Stimulated activated CD8-positive, alpha-beta memory T cell treated with anti-CD3 and anti-CD28 coated beads, Interleukin-7, amount 100 ng/mL, for 1 hour (primary cell): ENCODE data around the gene XYLT2.
"Not testable (repeated sequence)": the region's sequence is repeated elsewhere in the genome, so short reads cannot be mapped to it uniquely, and the experiment has no call there.

Experiments
- DNase-seq, 2 donors: peaks; one replicate each; pipeline ENCODE4 v3.0.0-alpha.2; 2020; ENCODE audit warnings: low read depth in 2 of 2

XYLT2 gene

DNA sequence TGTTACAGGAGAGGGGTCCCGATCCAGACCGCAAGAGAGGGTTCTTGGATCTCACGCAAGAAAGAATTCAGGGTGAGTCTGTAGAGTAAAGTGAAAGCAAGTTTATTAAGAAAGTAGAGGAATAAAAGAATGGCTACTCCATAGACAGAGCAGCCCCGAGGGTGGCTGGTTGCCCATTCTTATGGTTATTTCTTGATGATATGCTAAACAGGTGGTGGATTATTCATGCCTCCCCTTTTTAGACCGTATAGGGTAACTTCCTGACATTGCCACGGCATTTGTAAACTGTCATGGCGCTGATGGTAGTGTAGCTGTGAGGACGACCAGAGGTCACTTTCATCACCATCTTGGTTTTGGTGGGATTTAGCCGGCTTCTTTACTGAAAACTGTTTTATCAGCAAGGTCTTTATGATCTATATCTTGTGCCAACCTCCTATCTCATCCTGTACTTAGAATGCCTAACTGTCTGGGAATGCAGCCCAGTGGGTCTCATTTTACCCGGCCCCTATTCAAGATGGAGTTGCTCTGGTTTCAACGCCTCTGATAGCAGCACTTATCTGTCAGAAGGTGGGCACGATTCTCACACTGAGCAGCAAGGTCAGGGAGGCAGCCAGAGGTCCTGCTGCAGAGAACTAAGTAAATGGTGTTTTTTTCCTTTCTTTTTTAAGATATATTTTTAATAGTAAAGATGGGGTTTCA lies 26.5 kb upstream of the XYLT2 start:
- DNase-seq, result no peak

DNA sequence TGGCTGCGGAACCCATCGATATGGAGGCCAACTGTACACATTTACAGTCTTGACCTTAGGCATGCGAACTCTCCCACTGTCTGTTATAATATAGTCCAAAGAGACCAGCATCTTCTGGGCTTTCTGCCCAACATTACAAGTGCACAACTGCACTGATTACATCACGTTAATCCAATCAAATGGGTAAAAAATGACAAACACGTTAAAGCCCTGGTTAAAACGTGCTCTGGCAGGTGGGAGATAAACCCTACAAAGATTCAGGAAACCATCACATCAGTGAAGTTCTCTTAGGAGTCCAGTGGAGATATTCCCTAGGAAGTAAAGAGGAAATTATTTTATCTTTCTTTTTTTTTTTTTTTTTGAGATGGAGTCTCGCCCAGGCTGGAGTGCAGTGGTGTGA lies 23.7 kb upstream of the XYLT2 start:
- no peak for DNase-seq

DNA sequence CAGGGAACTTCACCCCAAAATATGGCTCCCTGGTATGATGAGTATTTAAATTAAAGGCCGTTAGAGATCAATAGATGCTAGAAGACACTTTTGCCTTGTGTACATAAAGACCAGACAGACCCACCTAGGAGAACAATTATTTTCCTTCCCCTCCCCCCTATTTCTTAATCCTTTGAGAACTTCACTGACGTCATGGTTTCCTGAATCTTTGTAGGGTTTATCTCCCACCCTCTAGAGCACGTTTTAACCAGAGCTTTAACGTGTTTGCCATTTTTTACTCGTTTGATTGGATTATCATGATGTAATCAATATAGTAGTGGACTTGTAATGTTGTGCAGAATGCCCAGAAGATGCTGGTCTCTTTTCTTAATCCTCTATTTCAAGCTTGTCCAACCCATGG lies 22.9 kb upstream of the XYLT2 start:
- no peak for DNase-seq

DNA sequence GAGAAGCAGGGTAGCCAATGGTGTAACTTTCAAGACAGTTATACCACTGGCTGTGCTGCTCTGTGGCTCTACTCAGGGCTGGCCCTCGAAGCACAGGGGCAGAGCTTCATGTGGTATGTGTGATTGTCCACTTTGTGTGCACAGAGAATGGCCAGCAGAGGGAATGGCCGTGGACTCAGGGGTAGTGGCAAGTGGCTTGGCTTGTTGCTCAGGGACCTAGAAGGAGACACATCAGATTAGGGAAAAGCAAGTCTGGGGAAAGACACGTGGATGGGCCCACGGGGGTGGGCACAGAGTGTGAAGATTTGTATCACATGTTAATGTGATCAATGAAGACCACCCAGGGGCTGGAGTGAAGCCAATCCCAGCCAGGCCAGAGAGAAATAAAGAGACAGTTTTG lies 20.0 kb upstream of the XYLT2 start:
- DNase-seq, result no peak

DNA sequence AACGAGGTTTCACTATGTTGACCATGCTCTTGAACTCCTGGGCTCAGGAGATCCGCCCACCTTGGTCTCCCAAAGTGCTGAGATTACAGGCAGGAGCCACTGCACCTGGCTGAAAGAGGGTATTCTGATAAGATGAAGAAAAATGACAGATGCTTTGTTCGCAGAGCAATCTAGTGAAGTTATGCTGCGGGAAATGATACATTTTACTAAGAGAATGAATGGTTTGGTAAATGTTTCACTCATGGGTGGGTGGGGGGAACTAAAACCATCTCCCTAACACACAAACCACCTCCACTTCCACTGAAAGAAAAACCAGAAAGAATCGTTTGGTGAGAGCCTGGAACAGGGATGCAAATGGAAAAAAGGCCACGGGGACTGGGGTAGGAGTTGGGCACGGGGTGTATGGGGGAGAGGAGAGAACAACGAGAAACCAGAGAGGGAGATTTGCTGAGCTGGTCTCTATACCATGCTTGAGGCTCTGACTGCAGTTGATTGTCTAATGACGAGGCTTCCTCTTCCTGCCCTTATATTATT lies 19.0 kb upstream of the XYLT2 start:
- no peak for DNase-seq

DNA sequence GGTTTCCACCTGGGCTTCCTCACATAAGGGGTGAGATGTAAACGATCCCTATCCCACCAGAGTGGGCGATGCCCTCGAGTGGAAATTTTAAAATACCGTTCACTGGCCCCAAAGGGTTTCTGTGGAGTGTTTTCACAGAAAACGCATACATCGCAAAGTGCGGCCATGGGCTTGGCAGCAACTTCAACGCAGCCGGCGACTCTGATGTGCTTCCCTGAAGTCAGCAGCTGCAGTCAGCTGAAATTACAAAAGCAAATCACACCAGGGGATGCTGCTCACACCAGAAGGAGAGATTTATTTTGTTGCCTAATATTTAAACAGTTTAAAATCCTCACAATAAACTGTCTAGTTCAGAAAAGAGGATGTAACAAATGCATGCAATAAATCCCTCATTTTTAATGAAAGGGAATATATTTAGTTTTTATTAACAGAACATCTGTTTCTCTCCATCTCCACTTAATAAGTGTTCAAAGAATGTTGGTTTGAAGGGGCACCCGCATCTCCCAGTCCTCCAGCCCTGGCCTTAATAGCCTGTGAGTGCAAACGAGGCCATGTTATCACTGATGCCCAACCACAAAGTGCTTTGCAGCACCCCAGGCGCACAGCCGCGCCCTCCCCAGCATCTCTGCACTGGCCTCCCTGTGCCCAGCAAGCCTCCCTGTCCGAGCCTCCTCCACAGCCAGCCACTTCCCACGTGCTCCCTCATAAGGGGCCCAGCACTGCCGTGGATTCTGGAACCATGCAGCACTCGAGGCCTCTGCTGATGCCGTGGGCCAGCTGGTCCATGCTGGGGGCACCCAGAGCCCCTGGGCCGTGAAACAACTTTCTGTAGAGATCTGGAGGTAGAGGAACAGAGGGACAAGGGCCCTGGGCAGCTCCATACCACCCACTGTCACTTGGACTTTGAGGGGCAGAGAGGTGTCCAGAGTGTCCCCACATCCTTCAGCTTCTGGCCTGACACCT lies 17.3 kb upstream of the XYLT2 start:
- DNase-seq, result no peak

DNA sequence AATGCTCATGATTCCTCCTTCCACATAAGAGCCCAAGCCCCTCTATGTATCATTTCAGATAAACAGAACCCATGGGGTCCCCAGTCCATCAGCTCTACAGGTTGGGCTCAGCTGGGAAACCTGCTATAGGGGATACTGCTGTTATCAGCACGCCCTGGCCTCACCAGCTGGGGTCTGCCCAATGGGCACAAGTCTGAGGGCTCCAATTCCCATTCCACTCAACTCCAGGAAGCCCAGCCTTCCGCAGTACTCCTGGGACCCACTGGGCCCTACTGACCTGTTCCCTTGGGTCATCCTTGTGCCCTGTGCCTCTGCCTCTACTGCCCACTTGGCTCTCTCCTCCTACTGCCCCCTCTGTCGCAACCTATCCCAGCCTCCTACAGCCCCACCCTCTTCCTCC lies 16.2 kb upstream of the XYLT2 start:
- no peak for DNase-seq

DNA sequence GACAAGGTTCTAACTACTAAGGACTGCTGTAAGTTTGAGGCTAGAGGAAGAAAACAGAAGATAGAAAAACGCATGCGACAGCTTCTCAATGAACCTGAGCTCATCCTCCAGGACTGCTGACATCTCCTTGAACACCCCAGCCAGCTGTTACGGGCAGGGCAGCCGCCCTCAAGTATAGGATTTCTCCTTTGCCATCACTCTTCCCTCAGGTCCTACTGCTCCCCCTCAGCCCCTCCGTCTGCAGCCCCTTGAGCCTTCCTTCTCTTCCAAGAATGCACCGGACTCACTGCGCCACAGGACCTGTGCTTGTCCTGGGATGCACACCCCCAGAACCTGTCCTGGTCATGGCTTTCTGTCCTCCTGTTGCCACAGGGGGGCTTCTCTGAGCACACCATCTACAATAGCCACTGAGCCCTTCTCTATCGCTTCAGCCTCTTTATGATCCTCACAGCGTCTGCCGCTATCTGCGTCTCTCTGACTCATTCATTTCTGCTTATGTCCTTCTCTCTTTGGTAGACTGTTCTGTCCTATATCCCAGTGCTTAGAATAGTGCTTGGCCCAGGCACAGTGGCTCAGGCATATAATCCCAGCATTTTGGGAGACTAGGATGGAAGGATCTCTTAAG lies 15.7 kb upstream of the XYLT2 start:
- DNase-seq, result no peak

DNA sequence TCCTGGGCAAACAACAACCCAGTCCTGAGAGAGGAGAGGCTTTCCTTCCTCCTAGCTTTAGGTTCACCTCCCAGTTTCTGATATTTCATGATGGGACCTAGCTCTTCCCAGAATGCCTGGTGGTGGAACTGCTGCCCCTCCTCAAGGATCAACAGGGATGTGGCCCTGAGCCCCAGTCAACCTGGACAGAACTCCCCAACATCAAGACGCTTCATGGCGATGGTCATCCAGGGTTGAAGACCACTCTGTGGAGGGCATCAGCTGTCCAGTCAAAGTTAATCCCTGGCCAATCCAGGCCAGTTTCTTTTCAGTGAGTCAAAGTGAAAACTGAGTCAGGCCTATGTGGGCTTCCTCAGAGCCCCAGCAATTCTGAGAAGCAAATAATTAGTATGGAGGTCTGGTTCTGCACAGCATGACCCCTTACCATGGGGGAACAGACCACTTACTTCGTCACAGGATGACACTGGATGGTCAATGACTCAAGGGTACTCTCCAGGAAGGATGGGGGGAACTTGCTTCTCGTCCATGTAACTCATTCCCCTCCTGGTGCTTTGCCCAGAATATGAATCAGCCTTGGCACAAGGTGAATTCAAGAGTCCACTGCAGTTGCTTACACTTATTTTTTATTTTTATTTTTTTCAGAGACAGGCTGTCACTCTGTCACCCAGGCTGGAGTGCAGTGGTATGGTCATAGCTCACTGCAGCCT lies 14.7 kb upstream of the XYLT2 start:
- DNase-seq, result no peak

DNA sequence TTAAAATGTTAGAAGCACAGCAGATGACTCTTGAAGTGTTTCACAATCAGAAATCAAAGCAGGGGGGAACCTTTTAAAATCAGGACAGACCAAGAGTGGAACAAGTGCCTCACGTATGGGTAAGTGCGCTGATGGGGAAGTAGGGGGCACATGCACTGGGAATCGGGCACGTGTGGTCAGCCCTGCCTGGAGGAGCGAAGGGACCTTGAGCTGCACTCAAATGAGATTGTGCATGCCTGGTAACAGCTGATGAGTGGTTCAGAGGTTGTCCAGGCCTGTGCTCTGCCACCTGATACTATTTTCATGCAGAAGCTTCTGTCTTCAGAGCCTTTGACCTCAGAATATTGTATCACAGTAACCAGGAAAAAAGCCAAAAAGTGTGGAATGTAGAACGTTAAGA lies 13.7 kb upstream of the XYLT2 start:
- DNase-seq, result no peak

DNA sequence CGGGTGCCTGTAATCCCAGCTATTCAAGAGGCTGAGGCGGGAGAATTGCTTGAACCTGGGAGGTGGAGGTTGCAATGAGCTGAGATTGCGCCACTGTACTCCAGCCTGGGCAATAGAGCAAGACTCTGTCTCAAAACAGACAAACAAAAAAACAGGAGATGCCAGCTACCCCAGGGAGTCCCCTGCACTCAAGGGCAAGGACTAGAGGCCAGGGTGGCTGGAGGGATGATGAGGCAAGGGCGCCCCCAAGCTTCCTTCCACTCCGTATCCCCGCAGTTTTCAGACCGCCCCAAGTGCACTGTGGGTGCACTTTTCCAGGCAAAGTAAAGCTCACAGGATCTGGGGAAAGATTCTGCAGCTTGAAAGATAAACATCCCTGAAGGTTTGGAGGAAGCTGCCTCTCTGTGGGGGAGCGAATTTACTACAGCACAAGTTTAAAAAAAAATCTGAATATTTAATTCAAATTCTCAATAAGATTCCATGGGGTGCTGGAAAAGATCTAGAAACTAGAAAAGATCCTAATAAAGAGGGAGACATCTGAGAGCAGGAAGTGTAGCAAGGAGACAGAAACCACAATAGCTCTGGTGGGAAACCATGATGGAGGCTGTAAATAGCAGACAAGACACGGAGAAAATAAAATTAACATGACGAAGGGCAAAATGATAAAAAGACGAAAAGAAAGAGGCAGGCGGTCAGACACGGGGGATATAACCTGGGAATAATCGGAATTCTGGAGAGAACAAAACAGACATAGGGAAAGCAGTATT lies 12.5 kb upstream of the XYLT2 start:
- not testable (repeated sequence) for DNase-seq

DNA sequence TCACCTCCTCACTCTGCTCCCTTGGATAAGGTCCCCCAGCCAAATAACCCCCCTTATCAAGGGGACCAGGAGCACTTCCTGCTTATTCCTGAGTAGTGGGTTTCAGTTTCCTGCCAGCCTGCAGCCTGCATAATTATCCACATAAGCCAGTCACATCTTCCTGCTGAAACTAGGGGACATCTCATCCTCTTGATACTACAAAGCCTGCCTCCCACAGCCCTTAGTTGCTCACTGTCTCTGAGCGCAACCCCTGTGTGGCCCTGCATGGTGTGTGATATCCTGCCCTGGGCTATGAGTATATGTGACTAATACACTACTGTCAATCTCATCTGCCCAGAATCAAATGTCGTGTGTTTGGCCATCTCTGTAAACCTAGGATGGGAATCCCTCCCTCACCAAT lies 8.0 kb upstream of the XYLT2 start:
- no peak for DNase-seq

DNA sequence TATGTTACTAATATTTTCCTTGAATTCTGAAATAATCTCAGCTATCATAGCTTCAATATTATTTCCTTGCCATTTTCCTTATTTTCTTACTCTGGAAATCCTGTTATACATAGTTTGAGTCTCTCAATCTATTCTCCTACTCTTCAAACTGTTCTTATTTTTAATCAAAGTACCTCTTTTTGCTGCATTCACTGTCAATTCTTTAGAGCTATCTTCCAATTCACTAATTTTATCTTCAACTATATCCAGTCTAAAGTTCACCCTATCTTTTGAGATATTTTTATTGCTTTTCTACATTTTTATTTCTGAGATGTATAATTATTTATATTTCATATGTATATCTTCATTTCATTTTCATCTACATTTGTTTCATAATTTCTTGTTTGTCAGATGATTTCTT lies 7.3 kb upstream of the XYLT2 start:
- no peak for DNase-seq

DNA sequence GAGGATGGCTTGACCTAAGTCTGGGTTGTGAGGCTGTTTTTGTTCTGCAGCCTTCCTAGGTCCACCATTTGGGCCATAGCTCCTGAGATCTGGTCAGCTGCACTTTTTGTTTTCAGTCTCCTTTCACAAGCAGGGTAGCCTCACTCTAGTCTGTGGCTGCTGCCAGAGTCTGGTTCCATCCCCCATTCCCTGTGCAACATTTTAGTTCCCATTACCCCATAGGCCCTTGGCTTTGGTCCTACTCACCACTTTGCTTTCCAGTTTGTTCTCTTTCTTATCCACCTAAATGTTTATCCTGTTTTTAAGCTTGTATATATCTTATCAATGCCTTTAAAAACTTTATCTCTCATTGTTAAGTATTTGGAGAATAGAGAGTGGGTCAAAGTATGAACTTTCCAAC lies 6.5 kb upstream of the XYLT2 start:
- no peak for DNase-seq

DNA sequence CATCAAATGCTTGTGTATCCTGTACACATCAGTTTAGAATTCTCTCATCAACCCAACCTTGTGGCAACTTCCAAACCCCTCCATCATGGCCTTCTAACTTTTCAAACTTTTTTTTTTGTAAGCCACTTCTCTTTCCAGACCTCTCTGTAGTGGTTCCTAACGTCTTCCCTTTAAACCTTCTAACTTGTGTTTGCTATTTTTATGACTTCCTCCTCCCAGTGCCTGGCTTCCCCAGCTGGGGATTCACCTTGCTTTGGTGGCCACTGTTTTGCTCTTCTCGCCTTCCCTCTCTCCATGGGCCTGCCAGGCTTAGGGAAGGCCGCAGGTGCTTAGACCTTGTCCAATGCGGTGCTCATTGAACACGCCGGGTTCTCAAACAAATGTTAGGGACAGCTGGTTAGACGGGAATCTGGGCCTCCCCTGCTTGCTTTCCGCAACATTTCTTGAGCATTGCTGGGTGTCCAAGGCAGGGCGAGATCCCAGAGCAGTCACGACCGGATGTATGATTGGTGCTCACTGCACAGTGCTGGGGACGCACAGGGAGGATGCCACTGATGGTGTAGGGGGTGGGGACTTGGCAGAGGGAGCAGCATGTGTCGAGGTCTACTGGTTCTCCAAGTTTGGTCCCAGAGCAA lies 1.1 kb upstream of the XYLT2 start:
- DNase-seq, result no peak

DNA sequence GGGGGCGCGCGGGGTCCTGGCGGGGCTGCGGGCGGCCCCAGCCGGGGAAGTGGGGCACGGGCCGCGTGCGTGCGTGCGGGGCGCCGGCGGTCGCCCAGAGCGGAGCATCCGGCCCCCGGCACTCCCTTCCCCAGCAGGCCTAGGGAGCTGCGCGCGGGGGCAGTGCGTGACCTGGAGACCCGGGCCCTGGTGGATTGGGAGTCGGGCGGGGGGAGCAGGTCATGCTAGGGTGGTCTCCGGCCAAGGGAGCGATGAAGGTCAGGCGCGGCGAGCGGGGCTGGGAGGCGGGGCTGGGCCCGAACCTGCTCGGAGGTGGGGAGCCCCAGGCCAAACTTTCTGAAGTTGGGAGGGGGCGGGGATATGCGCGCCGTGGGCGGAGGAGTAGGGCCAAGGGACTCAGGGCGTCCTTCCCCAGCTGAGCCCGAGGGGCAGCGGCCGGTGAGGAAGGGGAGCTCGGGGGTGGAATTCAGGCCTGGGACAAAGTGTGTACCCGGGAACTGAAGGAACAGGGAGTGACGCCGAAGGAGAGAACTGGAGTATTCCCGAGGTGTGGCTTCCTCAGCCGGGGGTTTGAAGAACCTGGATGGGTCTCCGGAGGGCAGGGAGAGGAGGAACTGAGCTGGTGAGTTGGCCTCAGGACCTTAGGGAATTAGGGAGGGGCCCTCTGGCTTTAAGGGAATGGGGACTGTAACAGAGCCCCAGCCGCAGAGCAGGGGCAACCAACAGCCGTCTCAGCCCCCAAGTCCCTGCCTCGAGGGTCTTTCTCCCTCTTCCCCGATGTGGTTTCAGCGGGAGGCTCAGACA lies 589 bp downstream of the XYLT2 start:
- no peak for DNase-seq

DNA sequence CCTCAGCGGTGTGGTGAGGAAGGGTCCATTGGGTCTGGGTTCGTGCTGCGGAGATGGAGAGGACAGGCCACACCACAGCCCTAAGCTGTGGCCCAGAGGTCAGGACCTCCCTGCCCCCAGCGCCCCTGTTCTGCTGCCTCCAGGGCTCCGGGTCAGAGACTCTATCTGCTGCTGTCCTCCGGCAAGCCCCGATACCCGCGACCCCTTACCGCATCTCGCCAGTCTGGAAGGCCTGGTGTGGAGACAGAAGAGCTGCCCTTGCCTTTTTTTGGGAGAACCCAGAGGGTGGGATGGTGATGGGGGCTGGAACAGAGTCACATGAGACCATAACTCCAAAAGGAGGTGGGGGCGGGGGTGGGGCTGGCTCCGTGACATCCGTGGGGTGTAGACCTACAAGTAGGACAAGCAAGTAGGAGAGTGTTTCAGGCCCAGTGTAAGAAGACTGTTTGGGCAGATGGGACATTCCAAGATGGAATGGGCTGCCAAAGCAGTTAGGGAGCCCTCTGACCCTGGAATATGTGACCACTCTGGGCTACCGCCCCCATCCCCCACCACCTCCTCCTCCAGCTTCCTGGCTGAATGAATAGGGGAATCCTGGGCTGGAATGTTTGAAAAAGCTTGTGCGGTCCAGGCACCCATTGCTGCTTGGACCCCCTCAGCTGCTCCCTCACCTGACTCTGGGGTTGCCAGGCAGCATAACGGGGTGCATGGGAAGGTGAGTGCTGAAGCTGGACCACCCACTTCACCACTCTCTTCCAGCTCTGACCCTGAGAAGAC lies 1.4 kb downstream of the XYLT2 start:
- DNase-seq, result no peak

DNA sequence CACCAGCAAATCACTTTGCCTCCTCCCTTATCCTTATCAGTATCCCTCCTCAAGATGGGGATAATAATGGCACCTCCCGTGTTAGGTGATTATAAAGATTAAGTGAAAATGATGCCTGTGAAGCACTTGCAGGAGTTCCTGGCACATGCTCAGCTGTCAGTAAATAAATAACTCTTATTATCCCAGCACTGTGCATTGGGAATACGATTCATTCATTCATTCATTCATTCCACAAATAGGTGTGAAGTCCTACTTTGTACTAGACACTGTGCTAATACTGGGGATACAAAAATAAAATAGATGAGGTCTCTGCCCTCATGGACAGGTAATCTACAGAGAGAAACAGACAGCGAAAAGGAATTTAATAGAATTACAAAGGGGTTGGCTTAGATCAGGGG lies 2.0 kb downstream of the XYLT2 start:
- no peak for DNase-seq
